GM12878 (cell line): ENCODE data around the gene GET3. TPM values are rescaled to one million over a fixed set of nuclear protein-coding genes. Genes with fewer than 3 reads are reported as not detected.
A peak's percentile ranks its signal among the peaks of the same experiment; 100 is the strongest.

Experiments used
- BACH1 ChIP-seq: fragments of 450-650 bp; IDR thresholded peaks from 2 replicates; pipeline ENCODE4 v1.6.1; 2017; ENCODE audit warnings: mild to moderate bottlenecking, borderline replicate concordance
- CREM ChIP-seq: IDR thresholded peaks from 2 replicates; pipeline ENCODE4 v1.6.1; 2014; ENCODE audit warnings: antibody characterized with exemption, low read depth
- FOXM1 ChIP-seq: IDR thresholded peaks from 2 replicates; pipeline ENCODE4 v1.6.1; 2012; ENCODE audit warnings: low read depth, mild to moderate bottlenecking, inconsistent platforms, low read length, moderate library complexity
- HDAC2 ChIP-seq: fragments of 200-600 bp; sonication (generic); IDR thresholded peaks from 2 replicates; pipeline ENCODE4 v1.6.1; 2017
- IRF4 ChIP-seq: IDR thresholded peaks from 2 replicates; pipeline ENCODE4 v1.6.1; 2011; ENCODE audit warnings: low read depth, low read length
- KDM1A ChIP-seq: fragments of 200-600 bp; sonication (generic); IDR thresholded peaks from 2 replicates; pipeline ENCODE4 v1.6.1; 2016; ENCODE audit warnings: borderline replicate concordance
- MEF2B ChIP-seq: fragments of 450-650 bp; IDR thresholded peaks from 2 replicates; pipeline ENCODE4 v1.6.1; 2018; ENCODE audit warnings: mild to moderate bottlenecking, moderate library complexity; ENCODE audit not compliant: partially characterized antibody, poor library complexity, severe bottlenecking
- MYC ChIP-seq: IDR thresholded peaks from 2 replicates; pipeline ENCODE4 v1.6.1; 2011; ENCODE audit warnings: mild to moderate bottlenecking, low read length, moderate library complexity, inconsistent platforms; ENCODE audit not compliant: insufficient read depth, insufficient replicate concordance, insufficient read length, severe bottlenecking
- PAX8 ChIP-seq: fragments of 450-650 bp; IDR thresholded peaks from 2 replicates; pipeline ENCODE4 v1.6.1; 2017; ENCODE audit warnings: mild to moderate bottlenecking, moderate library complexity
- PML ChIP-seq: IDR thresholded peaks from 2 replicates; pipeline ENCODE4 v1.6.1; 2012; ENCODE audit warnings: low read length, inconsistent platforms
- RAD51 ChIP-seq: fragments of 450-650 bp; IDR thresholded peaks from 2 replicates; pipeline ENCODE4 v1.6.1; 2016; ENCODE audit warnings: moderate library complexity, mild to moderate bottlenecking, inconsistent platforms
- RCOR1 ChIP-seq: conservative IDR thresholded peaks from 2 replicates; pipeline ENCODE4 v1.6.1; 2012; ENCODE audit warnings: low read depth, low read length, improper control_type of control experiment
- RUNX3 ChIP-seq: IDR thresholded peaks from 2 replicates; pipeline ENCODE4 v1.6.1; 2012; ENCODE audit warnings: low read length, inconsistent platforms
- SIN3A ChIP-seq: IDR thresholded peaks from 2 replicates; pipeline ENCODE4 v1.6.1; 2012; ENCODE audit warnings: low read depth, low read length, improper control_type of control experiment
- ZNF217 ChIP-seq: fragments of 450-650 bp; IDR thresholded peaks from 2 replicates; pipeline ENCODE4 v1.6.1; 2017; ENCODE audit warnings: antibody characterized with exemption, mild to moderate bottlenecking
- ZNF274 ChIP-seq: IDR thresholded peaks from one replicate; pipeline ENCODE4 v1.8.0; 2011; ENCODE audit not compliant: insufficient read length, insufficient read depth
- ZNF622 ChIP-seq: fragments of 450-650 bp; IDR thresholded peaks from 2 replicates; pipeline ENCODE4 v1.6.1; 2017; ENCODE audit warnings: mild to moderate bottlenecking, inconsistent platforms
- ZSCAN29 ChIP-seq: fragments of 450-650 bp; IDR thresholded peaks from 2 replicates; pipeline ENCODE4 v1.6.1; 2017; ENCODE audit warnings: mild to moderate bottlenecking, moderate library complexity
- polyA plus RNA-seq, 11 experiments: library from polyadenylated mRNA; depleted of rRNA in 4 of 11; unstranded in 6 of 11; stranded (reverse) in 5 of 11; fragments of >200 nt; fragmentation: Nextera tagmentation in 4 of 11; fragmentation: Illumina TruSeq in 1 of 11; extraction: Ambion mirVana in 4 of 11; extraction: Trizol in 1 of 11; gene quantifications; 1 replicate in 1 of 11; 2 replicates in 10 of 11; pipeline versions ENCODE4 v1.2.1 to v1.2.3, GENCODE V29; 2011 to 2016; ENCODE audit warnings: inconsistent platforms in 2 of 11, missing spikeins in 2 of 11, low read depth in 1 of 11
- total RNA-seq, 4 experiments: library from RNA; depleted of rRNA in 3 of 4; stranded (reverse); fragments of >200 nt in 3 of 4; fragmentation: Illumina TruSeq in 1 of 4; extraction: Trizol in 1 of 4; gene quantifications; 2 replicates each; pipeline versions ENCODE4 v1.2.1 to v1.2.3, GENCODE V29; 2013 to 2021
- TF ChIP-seq, protein P1 (sequence below): fragments of 450-650 bp; formaldehyde crosslinking; IDR thresholded peaks from 2 replicates; pipeline ENCODE4 v1.4.0; 2020; ENCODE audit warnings: mild to moderate bottlenecking, moderate library complexity
- TF ChIP-seq, protein P2 (sequence below): fragments of 450-650 bp; IDR thresholded peaks from 2 replicates; pipeline ENCODE4 v1.6.1; 2014; ENCODE audit warnings: mild to moderate bottlenecking
- TF ChIP-seq, protein P3 (sequence below): fragments of 450-650 bp; formaldehyde crosslinking; IDR thresholded peaks from 2 replicates; pipeline ENCODE4 v1.5.0; 2022; ENCODE audit warnings: mild to moderate bottlenecking, missing genetic modification characterization
- TF ChIP-seq, protein P4 (sequence below): fragments of 450-650 bp; IDR thresholded peaks from 2 replicates; pipeline ENCODE4 v1.6.1; 2016; ENCODE audit warnings: mild to moderate bottlenecking

GET3 gene
- total and polyA plus RNA-seq, 10 of the 15 experiments (the other 5 are each of a cell fraction or from before 2014, with no cell fraction given): 14.5 to 144 (median 97.2) TPM

DNA sequence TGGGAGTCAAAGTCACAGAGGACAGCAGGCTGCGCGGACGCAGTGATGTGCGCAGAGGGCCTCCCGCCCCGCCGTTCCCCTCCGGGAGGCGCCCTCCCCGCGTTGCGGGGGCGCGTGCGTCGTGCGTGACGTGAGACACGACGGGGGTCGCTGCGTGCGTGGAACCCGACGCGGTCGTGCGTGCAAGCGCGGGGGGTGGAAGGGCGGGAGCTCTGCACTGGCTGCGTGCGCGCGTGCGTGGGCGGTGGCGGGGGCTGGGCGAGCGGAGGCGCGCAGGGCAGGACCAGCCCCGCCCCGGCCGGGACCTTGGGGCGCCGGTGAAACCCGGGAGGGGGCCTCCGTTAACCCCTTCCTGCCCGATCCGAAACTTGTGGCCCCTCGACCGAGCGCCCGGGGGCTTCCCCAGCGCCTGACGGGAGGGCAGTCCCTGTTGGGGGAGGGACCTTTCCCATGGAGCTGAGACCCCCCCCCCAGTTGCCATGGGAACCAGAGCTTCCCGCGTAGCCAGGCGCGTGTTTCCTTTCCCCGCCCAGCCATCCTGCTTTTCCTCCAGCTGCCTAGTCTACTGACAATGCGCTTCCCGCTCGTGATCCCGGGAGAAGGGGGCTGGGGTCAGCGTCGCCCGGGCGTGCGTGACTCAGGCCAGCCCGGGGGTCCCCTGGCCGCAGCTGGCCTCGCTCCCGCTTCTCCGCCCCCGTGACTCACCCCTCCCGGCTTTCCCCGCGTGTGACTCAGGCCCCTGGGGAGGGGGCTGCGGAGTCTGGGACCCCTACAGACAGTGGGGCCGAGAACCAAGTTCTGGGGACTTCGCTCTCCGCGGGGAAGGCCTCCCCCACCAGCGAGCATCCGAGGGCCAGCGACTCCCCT lies 45.4 kb downstream of the GET3 start (continued):
- TF ChIP-seq, protein P1, sequence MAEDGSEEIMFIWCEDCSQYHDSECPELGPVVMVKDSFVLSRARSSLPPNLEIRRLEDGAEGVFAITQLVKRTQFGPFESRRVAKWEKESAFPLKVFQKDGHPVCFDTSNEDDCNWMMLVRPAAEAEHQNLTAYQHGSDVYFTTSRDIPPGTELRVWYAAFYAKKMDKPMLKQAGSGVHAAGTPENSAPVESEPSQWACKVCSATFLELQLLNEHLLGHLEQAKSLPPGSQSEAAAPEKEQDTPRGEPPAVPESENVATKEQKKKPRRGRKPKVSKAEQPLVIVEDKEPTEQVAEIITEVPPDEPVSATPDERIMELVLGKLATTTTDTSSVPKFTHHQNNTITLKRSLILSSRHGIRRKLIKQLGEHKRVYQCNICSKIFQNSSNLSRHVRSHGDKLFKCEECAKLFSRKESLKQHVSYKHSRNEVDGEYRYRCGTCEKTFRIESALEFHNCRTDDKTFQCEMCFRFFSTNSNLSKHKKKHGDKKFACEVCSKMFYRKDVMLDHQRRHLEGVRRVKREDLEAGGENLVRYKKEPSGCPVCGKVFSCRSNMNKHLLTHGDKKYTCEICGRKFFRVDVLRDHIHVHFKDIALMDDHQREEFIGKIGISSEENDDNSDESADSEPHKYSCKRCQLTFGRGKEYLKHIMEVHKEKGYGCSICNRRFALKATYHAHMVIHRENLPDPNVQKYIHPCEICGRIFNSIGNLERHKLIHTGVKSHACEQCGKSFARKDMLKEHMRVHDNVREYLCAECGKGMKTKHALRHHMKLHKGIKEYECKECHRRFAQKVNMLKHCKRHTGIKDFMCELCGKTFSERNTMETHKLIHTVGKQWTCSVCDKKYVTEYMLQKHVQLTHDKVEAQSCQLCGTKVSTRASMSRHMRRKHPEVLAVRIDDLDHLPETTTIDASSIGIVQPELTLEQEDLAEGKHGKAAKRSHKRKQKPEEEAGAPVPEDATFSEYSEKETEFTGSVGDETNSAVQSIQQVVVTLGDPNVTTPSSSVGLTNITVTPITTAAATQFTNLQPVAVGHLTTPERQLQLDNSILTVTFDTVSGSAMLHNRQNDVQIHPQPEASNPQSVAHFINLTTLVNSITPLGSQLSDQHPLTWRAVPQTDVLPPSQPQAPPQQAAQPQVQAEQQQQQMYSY (CRISPR knock-in tag): no peak
- TF ChIP-seq MYC (peak; percentile 75), PAX8 (no peak), KDM1A (no peak), ZSCAN29 (peak; percentile 36; the same call in 1 of the 2 replicates), IRF4 (peak; percentile 34; the same call in 1 of the 2 replicates), ZNF217 (peak; percentile 95; the same call in 1 of the 2 replicates), SIN3A (peak; percentile 58; the same call in 1 of the 2 replicates), FOXM1 (no peak), CREM (peak; percentile 68), ZNF274 (no peak), ZNF622 (no peak), RCOR1 (no peak; the same call in 1 of the 2 replicates), BACH1 (peak; percentile 100), RAD51 (no peak), HDAC2 (no peak), PML (no peak), MEF2B (peak; percentile 63), RUNX3 (no peak)
- TF ChIP-seq, protein P2, sequence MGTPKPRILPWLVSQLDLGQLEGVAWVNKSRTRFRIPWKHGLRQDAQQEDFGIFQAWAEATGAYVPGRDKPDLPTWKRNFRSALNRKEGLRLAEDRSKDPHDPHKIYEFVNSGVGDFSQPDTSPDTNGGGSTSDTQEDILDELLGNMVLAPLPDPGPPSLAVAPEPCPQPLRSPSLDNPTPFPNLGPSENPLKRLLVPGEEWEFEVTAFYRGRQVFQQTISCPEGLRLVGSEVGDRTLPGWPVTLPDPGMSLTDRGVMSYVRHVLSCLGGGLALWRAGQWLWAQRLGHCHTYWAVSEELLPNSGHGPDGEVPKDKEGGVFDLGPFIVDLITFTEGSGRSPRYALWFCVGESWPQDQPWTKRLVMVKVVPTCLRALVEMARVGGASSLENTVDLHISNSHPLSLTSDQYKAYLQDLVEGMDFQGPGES: peak; percentile 21; the same call in 1 of the 2 replicates
- TF ChIP-seq, protein P3, sequence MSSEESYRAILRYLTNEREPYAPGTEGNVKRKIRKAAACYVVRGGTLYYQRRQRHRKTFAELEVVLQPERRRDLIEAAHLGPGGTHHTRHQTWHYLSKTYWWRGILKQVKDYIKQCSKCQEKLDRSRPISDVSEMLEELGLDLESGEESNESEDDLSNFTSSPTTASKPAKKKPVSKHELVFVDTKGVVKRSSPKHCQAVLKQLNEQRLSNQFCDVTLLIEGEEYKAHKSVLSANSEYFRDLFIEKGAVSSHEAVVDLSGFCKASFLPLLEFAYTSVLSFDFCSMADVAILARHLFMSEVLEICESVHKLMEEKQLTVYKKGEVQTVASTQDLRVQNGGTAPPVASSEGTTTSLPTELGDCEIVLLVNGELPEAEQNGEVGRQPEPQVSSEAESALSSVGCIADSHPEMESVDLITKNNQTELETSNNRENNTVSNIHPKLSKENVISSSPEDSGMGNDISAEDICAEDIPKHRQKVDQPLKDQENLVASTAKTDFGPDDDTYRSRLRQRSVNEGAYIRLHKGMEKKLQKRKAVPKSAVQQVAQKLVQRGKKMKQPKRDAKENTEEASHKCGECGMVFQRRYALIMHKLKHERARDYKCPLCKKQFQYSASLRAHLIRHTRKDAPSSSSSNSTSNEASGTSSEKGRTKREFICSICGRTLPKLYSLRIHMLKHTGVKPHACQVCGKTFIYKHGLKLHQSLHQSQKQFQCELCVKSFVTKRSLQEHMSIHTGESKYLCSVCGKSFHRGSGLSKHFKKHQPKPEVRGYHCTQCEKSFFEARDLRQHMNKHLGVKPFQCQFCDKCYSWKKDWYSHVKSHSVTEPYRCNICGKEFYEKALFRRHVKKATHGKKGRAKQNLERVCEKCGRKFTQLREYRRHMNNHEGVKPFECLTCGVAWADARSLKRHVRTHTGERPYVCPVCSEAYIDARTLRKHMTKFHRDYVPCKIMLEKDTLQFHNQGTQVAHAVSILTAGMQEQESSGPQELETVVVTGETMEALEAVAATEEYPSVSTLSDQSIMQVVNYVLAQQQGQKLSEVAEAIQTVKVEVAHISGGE: no peak
- TF ChIP-seq, protein P4, sequence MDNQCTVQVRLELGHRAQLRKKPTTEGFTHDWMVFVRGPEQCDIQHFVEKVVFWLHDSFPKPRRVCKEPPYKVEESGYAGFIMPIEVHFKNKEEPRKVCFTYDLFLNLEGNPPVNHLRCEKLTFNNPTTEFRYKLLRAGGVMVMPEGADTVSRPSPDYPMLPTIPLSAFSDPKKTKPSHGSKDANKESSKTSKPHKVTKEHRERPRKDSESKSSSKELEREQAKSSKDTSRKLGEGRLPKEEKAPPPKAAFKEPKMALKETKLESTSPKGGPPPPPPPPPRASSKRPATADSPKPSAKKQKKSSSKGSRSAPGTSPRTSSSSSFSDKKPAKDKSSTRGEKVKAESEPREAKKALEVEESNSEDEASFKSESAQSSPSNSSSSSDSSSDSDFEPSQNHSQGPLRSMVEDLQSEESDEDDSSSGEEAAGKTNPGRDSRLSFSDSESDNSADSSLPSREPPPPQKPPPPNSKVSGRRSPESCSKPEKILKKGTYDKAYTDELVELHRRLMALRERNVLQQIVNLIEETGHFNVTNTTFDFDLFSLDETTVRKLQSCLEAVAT: no peak
